Ovary (tissue), 9 donors: ENCODE data around the gene PFDN4. TPM values are rescaled to one million over a fixed set of nuclear protein-coding genes. Genes with fewer than 3 reads are reported as not detected.

ENCODE experiments used
- DNase-seq, 5 donors: peaks; one replicate each; pipeline ENCODE4 v3.0.0-alpha.2; 2019 to 2020
- H3K27ac ChIP-seq, 2 donors: fragments of 200-600 bp; one replicate each; pipeline versions ENCODE4 v1.5.1 to v1.8.0; 2019 to 2022
- H3K27me3 ChIP-seq: fragments of 200-600 bp; one replicate; pipeline ENCODE4 v1.8.0; 2022
- H3K36me3 ChIP-seq: fragments of 200-600 bp; sonication (generic); one replicate; pipeline ENCODE4 v1.5.1; 2019
- H3K4me1 ChIP-seq: one replicate; pipeline ENCODE4 v1.8.1; 2013; ENCODE audit warnings: mild to moderate bottlenecking, moderate library complexity; ENCODE audit not compliant: insufficient read depth
- H3K4me3 ChIP-seq: fragments of 200-600 bp; sonication (generic); one replicate; pipeline ENCODE4 v1.5.1; 2017
- H3K9me3 ChIP-seq, 2 donors: fragments of 200-600 bp in 1 of 2; sonication (generic) in 1 of 2; one replicate each; pipeline versions ENCODE4 v1.5.1 to v1.8.1; 2013 to 2019; ENCODE audit warnings: mild to moderate bottlenecking in 1 of 2, moderate library complexity in 1 of 2
- CTCF ChIP-seq, 3 donors: fragments of 450-650 bp in 2 of 3; fragments of 200-600 bp in 1 of 3; IDR thresholded peaks; one replicate each; pipeline versions ENCODE4 v1.5.1 to v1.8.0; 2016 to 2022; ENCODE audit warnings: antibody characterized with exemption in 3 of 3, mild to moderate bottlenecking in 1 of 3
- EP300 ChIP-seq: sonication (generic); formaldehyde crosslinking; IDR thresholded peaks from one replicate; pipeline ENCODE4 v1.6.1; 2017; ENCODE audit warnings: antibody characterized with exemption
- POLR2A ChIP-seq: fragments of 450-650 bp; IDR thresholded peaks from one replicate; pipeline ENCODE4 v1.6.1; 2017; ENCODE audit warnings: antibody characterized with exemption, mild to moderate bottlenecking, moderate library complexity
- WGBS, 3 donors: extraction: QIAGEN DNeasy Blood & Tissue Kit in 1 of 3; methylation state at CpG; one replicate each; pipeline versions ENCODE4 v1.1.5 to v1.1.7; 2013 to 2017; 5-methylcytosine and 5-hydroxymethylcytosine counted together
- intact Hi-C, 4 donors: fragments of 100-400 bp; cut with DNase I; formaldehyde crosslinking; loops; one replicate each; pipeline versions ENCODE4 v1.11.0 to v1.15.1; 2022 to 2023
- polyA plus RNA-seq, 2 donors: library from polyadenylated mRNA; stranded (reverse); fragments of 200-250 nt in 1 of 2; fragments of 350-450 nt in 1 of 2; fragmentation: Illumina TruSeq in 1 of 2; extraction: RNeasy Lipid Tissue Mini Kit (QIAGEN cat#74804) in 1 of 2; gene quantifications; one replicate each; pipeline ENCODE4 v1.2.3, GENCODE V29; 2013 to 2014
- total RNA-seq, 7 donors: library from RNA; depleted of rRNA in 2 of 7; stranded (reverse); fragments of >200 nt in 2 of 7; fragmentation: NEBNext Ultra II Directional in 3 of 7; extraction: Animal tissue kit (Norgen Biotek cat#: 25700) in 3 of 7; gene quantifications; one replicate each; pipeline versions ENCODE4 v1.1.0 to v1.2.4, GENCODE V29; 2016 to 2023
- donor health status: DM: no; HTN: no; CAD: no; lungs with moderate emphysema.
- donor health status: DM: no; HTN: no; CAD: no.
- donor health status: Bipolar disorder and iron deficiency.
- donor health status: DM: yes; HTN: yes; CAD: no.
- donor health status: DM: no; HTN: no; CAD: no.
- donor health status: DM: yes; HTN: yes; CAD: no.

Gene PFDN4
- total and polyA plus RNA-seq, 9 donors: 22.2 to 168 (median 33.8) TPM

GRCh38 chr20:54176610-54177009 is 31.3 kb upstream of the PFDN4 start:
- Histone ChIP-seq H3K27me3 (no peaks in the 10 kb centered on the region), H3K36me3 (no peaks in the 10 kb centered on the region), H3K4me3 (no peak overlapping the region), H3K4me1 (peaks cover 7% of the 10 kb centered on the region), H3K27ac (no peak overlapping the region), H3K9me3 (no peaks in the 10 kb centered on the region)
- no peak for TF ChIP-seq EP300
- no peak for TF ChIP-seq POLR2A
- no peak for TF ChIP-seq CTCF (IDR thresholded peaks at IDR 0.05)
- DNase-seq: no peak
- WGBS, 3 donors: 85 to 95% (median 95%) methylated on average over 2 of the region's 2 CpGs
- intact Hi-C loops: no loop called here

- no peak for TF ChIP-seq POLR2A
- no peak for TF ChIP-seq EP300
- Histone ChIP-seq H3K36me3 (no peaks in the 10 kb centered on the region), H3K4me3 (no peak overlapping the region), H3K4me1 (peaks cover 7% of the 10 kb centered on the region), H3K9me3 (no peaks in the 10 kb centered on the region), H3K27ac (no peak overlapping the region), H3K27me3 (no peaks in the 10 kb centered on the region)
- intact Hi-C loops: no loop called here
- WGBS, 3 donors: 84 to 88% (median 87%) methylated on average over 6 of the region's 6 CpGs
- DNase-seq: no peak
Observed at GRCh38 chr20:54177378-54177777, 30.5 kb upstream of the PFDN4 start.

- H3K4me3 ChIP-seq: no peak overlapping the region
- intact Hi-C loops: no loop called here
- H3K27ac ChIP-seq: no peak overlapping the region
- no peaks in the 10 kb centered on the region for H3K36me3 ChIP-seq
- H3K27me3 ChIP-seq: no peaks in the 10 kb centered on the region
- TF ChIP-seq POLR2A (no peak), EP300 (no peak), CTCF (IDR thresholded peaks at IDR 0.05) (no peak)
- H3K4me1 ChIP-seq: peaks cover 5% of the 10 kb centered on the region
- WGBS, 3 donors: 77 to 80% (median 78%) methylated on average over 2 of the region's 2 CpGs
- no peak for DNase-seq
- H3K9me3 ChIP-seq: no peaks in the 10 kb centered on the region
Observed at GRCh38 chr20:54178256-54178655, 29.6 kb upstream of the PFDN4 start.

GRCh38 chr20:54179946-54180345 is 27.9 kb upstream of the PFDN4 start:
- no peaks in the 10 kb centered on the region for H3K27me3 ChIP-seq
- DNase-seq: no peak
- no peaks in the 10 kb centered on the region for H3K4me1 ChIP-seq
- H3K36me3 ChIP-seq: no peaks in the 10 kb centered on the region
- H3K9me3 ChIP-seq: no peaks in the 10 kb centered on the region
- TF ChIP-seq POLR2A: no peak
- TF ChIP-seq CTCF (IDR thresholded peaks at IDR 0.05): no peak
- TF ChIP-seq EP300: no peak
- H3K4me3 ChIP-seq: no peak overlapping the region
- intact Hi-C loops: no loop called here
- 32 to 47% (median 33%) methylated on average over 2 of the region's 2 CpGs for WGBS, 3 donors
- no peak overlapping the region for H3K27ac ChIP-seq

- Histone ChIP-seq H3K9me3 (no peaks in the 10 kb centered on the region), H3K36me3 (no peaks in the 10 kb centered on the region), H3K27ac (no peak overlapping the region), H3K4me1 (no peaks in the 10 kb centered on the region), H3K27me3 (no peaks in the 10 kb centered on the region), H3K4me3 (no peak overlapping the region)
- no peak for TF ChIP-seq EP300
- TF ChIP-seq POLR2A: no peak
- no peak for TF ChIP-seq CTCF (IDR thresholded peaks at IDR 0.05)
- WGBS, 3 donors: 76 to 89% (median 82%) methylated on average over 1 of the region's 1 CpG
- intact Hi-C loops: no loop called here
- no peak for DNase-seq
Observed at GRCh38 chr20:54180931-54181330, 27.0 kb upstream of the PFDN4 start.
